B cell (primary cell): ENCODE results near the gene PRPS2.

ENCODE experiments used
- CTCF ChIP-seq: fragments of 200-600 bp; IDR thresholded peaks from one replicate; pipeline ENCODE4 v1.8.0; 2022; ENCODE audit warnings: antibody characterized with exemption, mild to moderate bottlenecking
- EZH2 ChIP-seq: IDR thresholded peaks from 2 replicates; pipeline ENCODE4 v1.6.1; 2012; ENCODE audit warnings: borderline replicate concordance, low read depth, mild to moderate bottlenecking, moderate library complexity, low read length; ENCODE audit not compliant: insufficient read depth, poor library complexity, severe bottlenecking

GRCh38 chrX:12771445-12772069 is 19.7 kb upstream of the PRPS2 start:
- TF ChIP-seq CTCF: peak; percentile 76
- TF ChIP-seq EZH2: no peak
